Upper lobe of right lung (tissue), 1 donor: ENCODE results near the gene ADAM10. TPM values are rescaled to one million over a fixed set of nuclear protein-coding genes. Genes with fewer than 3 reads are reported as not detected.
A peak's percentile ranks its signal among the peaks of the same experiment; 100 is the strongest.
"Not testable (repeated sequence)": the region's sequence is repeated elsewhere in the genome, so short reads cannot be mapped to it uniquely, and the experiment has no call there.

Experiments used
- ATAC-seq: fragments of 200-7000 bp; cut with Tn5 transposase; one replicate; pipeline ENCODE4 v1.9.1; 2020; ENCODE audit warnings: mild to moderate bottlenecking, moderate library complexity
- DNase-seq: peaks from one replicate; pipeline ENCODE4 v3.0.0-alpha.2; 2020
- H3K27ac ChIP-seq: fragments of 200-600 bp; one replicate; pipeline ENCODE4 v1.8.0; 2022
- H3K27me3 ChIP-seq: fragments of 200-600 bp; one replicate; pipeline ENCODE4 v1.8.0; 2022; ENCODE audit warnings: mild to moderate bottlenecking
- H3K36me3 ChIP-seq: fragments of 200-600 bp; one replicate; pipeline ENCODE4 v1.8.0; 2022
- H3K4me1 ChIP-seq: fragments of 200-600 bp; one replicate; pipeline ENCODE4 v1.8.0; 2022
- H3K4me3 ChIP-seq: fragments of 200-600 bp; one replicate; pipeline ENCODE4 v1.8.0; 2022; ENCODE audit warnings: mild to moderate bottlenecking
- H3K9me3 ChIP-seq: fragments of 200-600 bp; one replicate; pipeline ENCODE4 v1.8.0; 2022
- CTCF ChIP-seq: fragments of 200-600 bp; IDR thresholded peaks from one replicate; pipeline ENCODE4 v1.8.0; 2022; ENCODE audit warnings: antibody characterized with exemption
- intact Hi-C: fragments of 100-400 bp; cut with DNase I; formaldehyde crosslinking; loops from one replicate; pipeline ENCODE4 v1.11.0; 2022
- total RNA-seq: library from RNA; stranded (reverse); fragmentation: NEBNext Ultra II Directional; extraction: Animal tissue kit (Norgen Biotek cat#: 25700); gene quantifications from one replicate; pipeline ENCODE4 v1.2.1, GENCODE V29; 2021
- donor health status: DM: no; HTN: yes; CAD: no; lungs with severe emphysema.

ADAM10 gene
- total RNA-seq, 1 donor from 2014 or later, result 139 TPM

DNA sequence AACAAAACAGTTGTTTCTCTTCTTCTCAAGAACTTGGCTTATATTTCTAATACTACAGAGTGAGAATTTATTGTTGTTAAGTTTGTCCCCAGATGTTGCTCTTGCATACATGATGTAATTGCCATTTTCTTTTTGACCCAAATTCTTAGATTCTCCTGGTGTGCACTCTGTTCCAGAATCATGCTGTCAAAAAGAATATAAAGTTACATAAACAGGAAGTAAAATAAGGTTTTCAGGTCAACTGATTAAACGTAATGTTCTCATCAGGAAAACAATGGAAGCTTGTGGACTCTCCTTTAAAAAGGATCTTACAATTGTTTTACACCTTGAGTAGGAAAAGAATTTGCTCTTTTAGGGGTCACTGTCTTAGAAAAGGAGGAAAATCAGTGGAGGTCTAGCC is 121.8 kb downstream of the ADAM10 start:
- no peaks in the 10 kb centered on the region for H3K27me3 ChIP-seq
- peak overlapping the region; percentile 78 for H3K27ac ChIP-seq
- peaks cover 9% of the 10 kb centered on the region for H3K36me3 ChIP-seq
- DNase-seq (no peak), ATAC-seq (no peak)
- no peak for TF ChIP-seq CTCF
- H3K9me3 ChIP-seq, result no peaks in the 10 kb centered on the region
- intact Hi-C loops, result no loop called here
- H3K4me1 ChIP-seq, result peaks cover 10% of the 10 kb centered on the region
- no peak overlapping the region for H3K4me3 ChIP-seq

DNA sequence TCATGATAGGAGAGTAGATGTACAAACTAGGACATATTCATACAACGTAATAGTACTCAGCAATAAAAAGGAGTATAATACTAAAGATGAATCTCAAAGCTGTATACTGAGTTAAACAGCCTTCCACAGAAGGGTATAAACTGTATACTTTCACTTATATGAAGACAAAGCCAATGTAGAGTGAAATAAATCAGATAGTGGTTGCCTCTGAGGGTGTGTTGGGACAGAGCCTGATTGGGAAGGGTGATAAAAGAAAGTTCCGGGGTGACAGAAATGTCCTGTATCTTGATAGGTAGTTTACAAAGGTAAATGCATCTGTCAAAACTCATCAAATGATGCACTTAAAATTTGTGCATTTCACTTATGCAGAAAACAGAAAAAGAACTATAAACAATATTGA is 122.5 kb downstream of the ADAM10 start:
- H3K9me3 ChIP-seq, result no peaks in the 10 kb centered on the region

GRCh38 chr15:58626378-58626777 is 123.1 kb downstream of the ADAM10 start:
- Histone ChIP-seq H3K9me3 (no peaks in the 10 kb centered on the region), H3K36me3 (peaks cover 9% of the 10 kb centered on the region), H3K4me3 (no peak overlapping the region), H3K27ac (no peak overlapping the region), H3K4me1 (peaks cover 10% of the 10 kb centered on the region), H3K27me3 (no peaks in the 10 kb centered on the region)
- intact Hi-C loops, result no loop called here
- no peak for TF ChIP-seq CTCF
- ATAC-seq (no peak), DNase-seq (no peak)

More for the DNA sequence above, 122.5 kb downstream of the ADAM10 start:
- TF ChIP-seq CTCF, result no peak
- no peak for DNase-seq
- H3K27ac ChIP-seq, result no peak overlapping the region
- no peaks in the 10 kb centered on the region for H3K27me3 ChIP-seq
- H3K4me1 ChIP-seq, result peaks cover 10% of the 10 kb centered on the region
- H3K4me3 ChIP-seq, result no peak overlapping the region
- H3K36me3 ChIP-seq, result peaks cover 9% of the 10 kb centered on the region
- intact Hi-C loops, result no loop called here
- ATAC-seq, result no peak

DNA sequence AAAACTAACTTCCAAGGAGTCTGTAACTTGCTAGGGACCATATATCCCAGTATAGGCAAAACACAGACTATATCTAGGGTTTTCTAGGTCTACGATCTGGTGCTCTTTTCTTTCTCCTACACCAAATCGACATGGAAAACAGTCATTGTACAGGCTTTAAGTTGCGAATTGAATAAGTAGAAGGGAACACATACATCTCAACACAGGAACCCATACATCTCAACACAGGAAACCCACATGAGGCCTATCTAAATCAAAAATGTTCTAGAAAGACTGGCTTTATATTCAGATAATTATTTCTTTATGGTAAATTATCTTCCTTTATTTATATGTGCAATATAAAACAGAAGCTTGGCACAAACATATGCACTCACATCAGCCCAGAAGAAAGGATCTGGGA is 126.6 kb downstream of the ADAM10 start:
- no peak for TF ChIP-seq CTCF
- H3K4me1 ChIP-seq, result peaks cover 6% of the 10 kb centered on the region
- intact Hi-C loops, result no loop called here
- H3K36me3 ChIP-seq, result peaks cover 9% of the 10 kb centered on the region
- H3K27me3 ChIP-seq, result no peaks in the 10 kb centered on the region
- no peak overlapping the region for H3K27ac ChIP-seq
- ATAC-seq, result no peak
- H3K4me3 ChIP-seq, result no peak overlapping the region
- no peaks in the 10 kb centered on the region for H3K9me3 ChIP-seq
- no peak for DNase-seq

- H3K4me3 ChIP-seq, ATAC-seq, H3K27me3 ChIP-seq, H3K36me3 ChIP-seq, H3K4me1 ChIP-seq, DNase-seq, H3K27ac ChIP-seq, intact Hi-C loops, H3K9me3 ChIP-seq: not testable (repeated sequence)
Measured at GRCh38 chr15:58620268-58620667, 129.2 kb downstream of the ADAM10 start.

GRCh38 chr15:58616171-58616570 is 133.3 kb downstream of the ADAM10 start:
- Histone ChIP-seq H3K27me3 (no peaks in the 10 kb centered on the region), H3K36me3 (no peaks in the 10 kb centered on the region), H3K9me3 (peaks cover 8% of the 10 kb centered on the region), H3K4me3 (no peak overlapping the region), H3K27ac (no peak overlapping the region), H3K4me1 (no peaks in the 10 kb centered on the region)
- no peak for TF ChIP-seq CTCF
- DNase-seq (no peak), ATAC-seq (no peak)
- intact Hi-C loops, result no loop called here
